ENCODE results near the gene PRKAR1A.

- TF ChIP-seq CTCF (IDR thresholded peaks at IDR 0.05) (no peak), POLR2AphosphoS5 (IDR thresholded peaks at IDR 0.05; ENCODE audit: low read depth, low read length) (no peak)
Observed at GRCh38 chr17:68559316-68559715, 47.1 kb downstream of the PRKAR1A start.
